Activated CD4-positive, alpha-beta T cell treated with anti-CD3 and anti-CD28 coated beads, Interleukin-2, amount 50 U/mL, for 4 hours (primary cell): Measurements from ENCODE around the gene TBC1D22A.
"Not testable (repeated sequence)": the region's sequence is repeated elsewhere in the genome, so short reads cannot be mapped to it uniquely, and the experiment has no call there.

Source experiments
- DNase-seq, 2 experiments: peaks; one replicate each; pipeline ENCODE4 v3.0.0-alpha.2; 2020

TBC1D22A gene

GRCh38 chr22:46762238-46763050 is at the start of gene TBC1D22A:
Gene TBC1D22A, plus strand, starts transcription at chr22:46762650. Its CDS starts 137 bp downstream, at chr22:46762787.
- DNase-seq = peak; percentile 93

- DNase-seq = no peak
These were observed 47.9 kb upstream of the TBC1D22A start for GRCh38 chr22:46714550-46714949.

- no peak for DNase-seq
These were observed 42.5 kb upstream of the TBC1D22A start for GRCh38 chr22:46719921-46720320.

GRCh38 chr22:46721501-46722085 is 40.9 kb upstream of the TBC1D22A start:
- no peak for DNase-seq

GRCh38 chr22:46723882-46724281 is 38.6 kb upstream of the TBC1D22A start:
- no peak for DNase-seq

- no peak for DNase-seq
These were observed 37.4 kb upstream of the TBC1D22A start for GRCh38 chr22:46725096-46725495.

- no peak for DNase-seq
These were observed 36.1 kb upstream of the TBC1D22A start for GRCh38 chr22:46726066-46726985.

- DNase-seq = no peak
These were observed 35.5 kb upstream of the TBC1D22A start for GRCh38 chr22:46726986-46727317.

GRCh38 chr22:46727813-46728364 is 34.6 kb upstream of the TBC1D22A start:
- no peak for DNase-seq

- no peak for DNase-seq
These were observed 34.0 kb upstream of the TBC1D22A start for GRCh38 chr22:46728470-46728869.

GRCh38 chr22:46730568-46731245 is 31.7 kb upstream of the TBC1D22A start:
- DNase-seq = no peak

- no peak for DNase-seq
These were observed 31.0 kb upstream of the TBC1D22A start for GRCh38 chr22:46731246-46732040.

- DNase-seq = no peak
These were observed 30.4 kb upstream of the TBC1D22A start for GRCh38 chr22:46732041-46732379.

- DNase-seq = no peak
These were observed 29.9 kb upstream of the TBC1D22A start for GRCh38 chr22:46732513-46732912.

- DNase-seq = not testable (repeated sequence)
These were observed 28.2 kb upstream of the TBC1D22A start for GRCh38 chr22:46734213-46734722.

GRCh38 chr22:46734830-46735453 is 27.5 kb upstream of the TBC1D22A start:
- DNase-seq = peak; percentile 52 to 62

GRCh38 chr22:46735747-46736608 is 26.5 kb upstream of the TBC1D22A start:
- no peak for DNase-seq

GRCh38 chr22:46736705-46737104 is 25.7 kb upstream of the TBC1D22A start:
- DNase-seq = no peak

- DNase-seq = no peak
These were observed 25.1 kb upstream of the TBC1D22A start for GRCh38 chr22:46737105-46737975.
